ENCODE results near the gene INO80. TPM values are rescaled to one million over a fixed set of nuclear protein-coding genes. Genes with fewer than 3 reads are reported as not detected.

Gene INO80
- total RNA-seq, 4 donors from 2014 or later: 27.9 to 31.6 (median 28.4) TPM

- DNase-seq (ENCODE audit: low spot score) (no peak), ATAC-seq (ENCODE audit: low FRiP score) (no peak)
- no peak for TF ChIP-seq CTCF (IDR thresholded peaks at IDR 0.05)
These were observed 87.2 kb downstream of the INO80 start for GRCh38 chr15:41028853-41029252.

GRCh38 chr15:41025393-41025792, 90.7 kb downstream of the INO80 start:
- ATAC-seq (ENCODE audit: low FRiP score) (no peak), DNase-seq (ENCODE audit: low spot score) (no peak)
- no peak for TF ChIP-seq CTCF (IDR thresholded peaks at IDR 0.05)

GRCh38 chr15:41024885-41025284, 91.2 kb downstream of the INO80 start:
- ATAC-seq (ENCODE audit: low FRiP score): no peak
- no peak for DNase-seq (ENCODE audit: low spot score)
- no peak for TF ChIP-seq CTCF (IDR thresholded peaks at IDR 0.05)

- ATAC-seq (ENCODE audit: low FRiP score) (peak; percentile 62), DNase-seq (ENCODE audit: low spot score) (no peak)
These were observed 91.9 kb downstream of the INO80 start for GRCh38 chr15:41024131-41024530.

GRCh38 chr15:41022487-41023090, 93.5 kb downstream of the INO80 start:
- ATAC-seq (ENCODE audit: low FRiP score) (no peak), DNase-seq (ENCODE audit: low spot score) (no peak)
- no peak for TF ChIP-seq CTCF (IDR thresholded peaks at IDR 0.05)

More at GRCh38 chr15:41024131-41024530, 91.9 kb downstream of the INO80 start:
- no peak for TF ChIP-seq CTCF (IDR thresholded peaks at IDR 0.05)

GRCh38 chr15:41020829-41021228, 95.3 kb downstream of the INO80 start:
- ATAC-seq (ENCODE audit: low FRiP score) (no peak), DNase-seq (ENCODE audit: low spot score) (no peak)
- no peak for TF ChIP-seq CTCF (IDR thresholded peaks at IDR 0.05)

GRCh38 chr15:41020311-41020710, 95.8 kb downstream of the INO80 start:
- TF ChIP-seq CTCF (IDR thresholded peaks at IDR 0.05): no peak
- ATAC-seq (ENCODE audit: low FRiP score) (no peak), DNase-seq (ENCODE audit: low spot score) (no peak)
